H1 (cell line): ENCODE results near the gene PRSS8. TPM values are rescaled to one million over a fixed set of nuclear protein-coding genes. Genes with fewer than 3 reads are reported as not detected.

ENCODE experiments used
- CTCF ChIA-PET: fragments of 300-600 bp; sonication (Branson Sonifier 250); formaldehyde crosslinking; loops from one replicate; lab custom pipeline; 2021; ENCODE audit not compliant: partially characterized antibody; lab: Charles Lee
- POLR2A ChIA-PET: fragments of 300-600 bp; sonication (Branson Sonifier 250); formaldehyde crosslinking; loops from one replicate; lab custom pipeline; 2021; ENCODE audit warnings: inconsistent platforms; ENCODE audit not compliant: partially characterized antibody; lab: Charles Lee
- DNase-seq, 2 experiments: peaks; one replicate each; pipeline versions ENCODE4 v3.0.0 to v3.0.0-alpha.2; 2010 to 2022; ENCODE audit warnings: low spot score in 2 of 2, low read depth in 1 of 2, mixed read lengths in 1 of 2
- FAIRE-seq: peaks from 2 replicates; lab custom pipeline; 2011; peaks lifted over from hg19 to GRCh38; lab: Jason Lieb, UNC
- H2AFZ ChIP-seq: 2 replicates; pipeline ENCODE4 v1.8.1; 2012; ENCODE audit warnings: low read length, inconsistent platforms
- H2AK5ac ChIP-seq: 2 replicates; pipeline ENCODE4 v1.6.1; 2013; ENCODE audit warnings: low read depth, low read length
- H2BK120ac ChIP-seq: replicated peaks from 2 replicates; pipeline ENCODE3; 2013; ENCODE audit warnings: low read depth, low read length, inconsistent platforms
- H2BK12ac ChIP-seq: 2 replicates; pipeline ENCODE4 v1.6.1; 2013; ENCODE audit warnings: low read depth, low read length
- H2BK15ac ChIP-seq: 2 replicates; pipeline ENCODE4 v1.6.1; 2013; ENCODE audit warnings: low read length
- H2BK20ac ChIP-seq: 2 replicates; pipeline ENCODE4 v1.6.1; 2013; ENCODE audit warnings: low read length
- H2BK5ac ChIP-seq: 2 replicates; pipeline ENCODE4 v1.6.1; 2013; ENCODE audit warnings: low read depth, low read length
- H3K14ac ChIP-seq: 2 replicates; pipeline ENCODE4 v1.6.1; 2013; ENCODE audit warnings: inconsistent platforms; ENCODE audit not compliant: insufficient read length
- H3K18ac ChIP-seq: 2 replicates; pipeline ENCODE4 v1.6.1; 2013; ENCODE audit warnings: low read length; ENCODE audit errors: extremely low read depth
- H3K23ac ChIP-seq: 2 replicates; pipeline ENCODE4 v1.6.1; 2013; ENCODE audit warnings: inconsistent platforms; ENCODE audit not compliant: insufficient read length
- H3K23me2 ChIP-seq: 2 replicates; pipeline ENCODE4 v1.6.1; 2013; ENCODE audit warnings: low read depth, low read length
- H3K27ac ChIP-seq: 2 replicates; pipeline ENCODE4 v1.6.1; 2011; ENCODE audit warnings: low read depth, low read length, inconsistent platforms
- H3K27me3 ChIP-seq, 4 experiments: replicated peaks in 1 of 4; 1 replicate in 1 of 4; 2 replicates in 3 of 4; pipeline versions ENCODE4 v1.6.1 to v1.8.1; 2011 to 2013; ENCODE audit warnings: low read length in 3 of 4, mild to moderate bottlenecking in 3 of 4, inconsistent platforms in 2 of 4, mixed read lengths in 2 of 4, moderate library complexity in 1 of 4; ENCODE audit not compliant: control insufficient read depth in 3 of 4, insufficient read depth in 3 of 4; ENCODE audit errors: extremely low read depth in 1 of 4
- H3K36me3 ChIP-seq, 4 experiments: 2 replicates each; pipeline versions ENCODE4 v1.6.1 to v1.8.1; 2011 to 2013; ENCODE audit warnings: mild to moderate bottlenecking in 4 of 4, low read length in 3 of 4, moderate library complexity in 2 of 4, control low read depth in 1 of 4, inconsistent platforms in 1 of 4; ENCODE audit not compliant: insufficient read depth in 4 of 4, control insufficient read depth in 2 of 4
- H3K4ac ChIP-seq: replicated peaks from 2 replicates; pipeline ENCODE3; 2013; ENCODE audit warnings: low read length, low read depth, mixed read lengths, inconsistent platforms; ENCODE audit not compliant: insufficient read length
- H3K4me1 ChIP-seq, 4 experiments: replicated peaks in 1 of 4; 1 replicate in 1 of 4; 2 replicates in 3 of 4; pipeline versions ENCODE4 v1.6.1 to v1.8.1; 2011 to 2013; ENCODE audit warnings: low read length in 3 of 4, inconsistent platforms in 2 of 4, mixed read lengths in 1 of 4; ENCODE audit not compliant: insufficient read depth in 4 of 4, control insufficient read depth in 3 of 4
- H3K4me2 ChIP-seq, 2 experiments: 2 replicates each; pipeline versions ENCODE4 v1.6.1 to v1.8.1; 2011 to 2013; ENCODE audit warnings: low read depth in 2 of 2, low read length in 2 of 2, control low read depth in 1 of 2, inconsistent platforms in 1 of 2, mild to moderate bottlenecking in 1 of 2; ENCODE audit not compliant: insufficient read depth in 1 of 2
- H3K4me3 ChIP-seq, 4 experiments: fragments of 200-600, 300-600 bp in 1 of 4; sonication (generic), shearing (Covaris generic), sonication (Bioruptor Twin) in 1 of 4; 2 replicates each; pipeline versions ENCODE4 v1.5.1 to v1.8.1; 2011 to 2016; ENCODE audit warnings: low read length in 4 of 4, low read depth in 3 of 4, control low read depth in 2 of 4, inconsistent platforms in 2 of 4, mild to moderate bottlenecking in 2 of 4, mixed read lengths in 1 of 4, moderate library complexity in 1 of 4; ENCODE audit not compliant: insufficient read depth in 2 of 4; ENCODE audit errors: extremely low read depth in 1 of 4
- H3K56ac ChIP-seq: replicated peaks from 2 replicates; pipeline ENCODE3; 2013; ENCODE audit warnings: low read depth, mild to moderate bottlenecking, mixed read lengths, low read length, inconsistent platforms; ENCODE audit not compliant: insufficient read length
- H3K79me1 ChIP-seq: 2 replicates; pipeline ENCODE4 v1.6.1; 2013; ENCODE audit warnings: low read depth, low read length, control low read depth
- H3K79me2 ChIP-seq, 2 experiments: 2 replicates each; pipeline versions ENCODE4 v1.6.1 to v1.8.1; 2012 to 2013; ENCODE audit warnings: low read length in 2 of 2, mild to moderate bottlenecking in 2 of 2, inconsistent platforms in 1 of 2; ENCODE audit not compliant: insufficient read depth in 2 of 2, control insufficient read depth in 1 of 2
- H3K9ac ChIP-seq, 4 experiments: replicated peaks in 1 of 4; 1 replicate in 1 of 4; 2 replicates in 3 of 4; pipeline versions ENCODE4 v1.6.1 to v1.8.1; 2011 to 2013; ENCODE audit warnings: low read depth in 3 of 4, low read length in 3 of 4, control low read depth in 2 of 4, mild to moderate bottlenecking in 2 of 4, moderate library complexity in 2 of 4, inconsistent platforms in 1 of 4; ENCODE audit errors: extremely low read depth in 1 of 4
- H3K9me3 ChIP-seq, 2 experiments: 2 replicates each; pipeline versions ENCODE4 v1.6.1 to v1.8.1; 2012 to 2013; ENCODE audit warnings: mild to moderate bottlenecking in 2 of 2, moderate library complexity in 2 of 2, control low read depth in 1 of 2, inconsistent platforms in 1 of 2, low read depth in 1 of 2, low read length in 1 of 2, mixed read lengths in 1 of 2; ENCODE audit not compliant: insufficient read depth in 2 of 2
- H4K20me1 ChIP-seq, 2 experiments: replicated peaks in 1 of 2; 2 replicates each; pipeline versions ENCODE3 to v1.8.1; 2011 to 2013; ENCODE audit warnings: inconsistent platforms in 2 of 2, low read length in 2 of 2, mild to moderate bottlenecking in 1 of 2; ENCODE audit not compliant: insufficient read depth in 2 of 2, control insufficient read depth in 1 of 2
- H4K5ac ChIP-seq: 2 replicates; pipeline ENCODE4 v1.6.1; 2013; ENCODE audit warnings: low read length, low read depth, mixed read lengths, inconsistent platforms; ENCODE audit not compliant: insufficient read length
- H4K8ac ChIP-seq: 2 replicates; pipeline ENCODE4 v1.8.0; 2013; ENCODE audit warnings: mild to moderate bottlenecking, moderate library complexity, low read length, inconsistent platforms; ENCODE audit not compliant: insufficient read depth; ENCODE audit errors: extremely low read depth
- H4K91ac ChIP-seq: replicated peaks from 2 replicates; pipeline ENCODE3; 2013; ENCODE audit warnings: low read length, mixed read lengths, inconsistent platforms; ENCODE audit not compliant: insufficient read length
- JUND ChIP-seq: IDR thresholded peaks from 2 replicates; pipeline ENCODE4 v1.6.1; 2011; ENCODE audit warnings: mild to moderate bottlenecking, improper control_type of control experiment, low read length
- KDM5A ChIP-seq: fragments of 200-600 bp; IDR thresholded peaks from 2 replicates; pipeline ENCODE4 v1.7.1; 2012; ENCODE audit warnings: mild to moderate bottlenecking, low read length, inconsistent platforms, mixed read lengths
- NANOG ChIP-seq: IDR thresholded peaks from 2 replicates; pipeline ENCODE4 v1.6.1; 2011; ENCODE audit warnings: low read length, low read depth, mild to moderate bottlenecking, inconsistent platforms; ENCODE audit not compliant: insufficient read depth, poor library complexity, severe bottlenecking
- TBP ChIP-seq: IDR thresholded peaks from 2 replicates; pipeline ENCODE4 v1.6.1; 2011; ENCODE audit warnings: low read depth, low read length, improper control_type of control experiment
- WGBS, 2 experiments: shearing (Covaris generic) in 1 of 2; methylation state at CpG; one replicate each; pipeline versions ENCODE4 v1.1.6 to v1.1.7; 2013 to 2015; ENCODE audit warnings: low lambda C conversion rate in 2 of 2, mixed read lengths in 2 of 2, inconsistent platforms in 1 of 2, low coverage in 1 of 2, missing lambda C conversion rate in 1 of 2; ENCODE audit not compliant: insufficient replicate concordance in 2 of 2, insufficient coverage in 1 of 2, insufficient read length in 1 of 2; ENCODE audit errors: extremely low coverage in 1 of 2, missing lambda C conversion rate in 1 of 2; 5-methylcytosine and 5-hydroxymethylcytosine counted together
- polyA plus RNA-seq, 7 experiments: library from polyadenylated mRNA; depleted of rRNA in 3 of 7; stranded (reverse) in 5 of 7; unstranded in 2 of 7; fragments of >200 nt in 5 of 7; fragments of 200-250 nt in 2 of 7; gene quantifications; 1 replicate in 5 of 7; 2 replicates in 1 of 7; 4 replicates in 1 of 7; pipeline versions ENCODE4 v1.2.1 to v1.2.3, GENCODE V29; 2011 to 2013; ENCODE audit warnings: missing spikeins in 2 of 7, mixed read lengths in 2 of 7
- total RNA-seq: library from RNA; stranded (reverse); fragmentation: NEBNext Ultra II Directional; extraction: Animal tissue kit (Norgen Biotek cat#: 25700); gene quantifications from 2 replicates; pipeline ENCODE4 v1.2.1, GENCODE V29; 2021

The PRSS8 gene
- total and polyA plus RNA-seq, 2 of the 8 experiments (the other 6 are each of a cell fraction or from before 2014, with no cell fraction given), result 87.7 to 273 TPM

DNA sequence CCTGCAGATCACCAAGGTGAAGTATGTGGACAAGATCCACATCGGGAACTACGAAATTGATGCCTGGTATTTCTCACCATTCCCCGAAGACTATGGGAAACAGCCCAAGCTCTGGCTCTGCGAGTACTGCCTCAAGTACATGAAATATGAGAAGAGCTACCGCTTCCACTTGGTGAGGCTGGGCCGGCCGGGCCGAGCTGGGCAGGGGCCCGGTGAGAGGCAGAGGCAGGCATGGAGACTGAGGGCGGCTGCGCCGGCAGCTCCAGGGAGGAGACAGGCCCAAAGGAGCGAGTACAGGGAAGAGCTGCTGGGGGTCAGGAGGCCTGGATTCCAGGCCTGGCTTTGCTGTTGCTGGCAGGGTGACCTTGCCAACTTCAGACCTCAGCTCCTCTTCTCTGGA lies 8.3 kb downstream of the PRSS8 start:
- peaks cover 11 to 20% (median 18%) of the 10 kb centered on the region in 4 experiments for H3K36me3 ChIP-seq

More for the DNA sequence above, 8.3 kb downstream of the PRSS8 start:
- Histone ChIP-seq H2BK20ac (no peak overlapping the region), H3K4ac (no peak overlapping the region), H3K4me3 (no peak overlapping the region), H2BK120ac (no peak overlapping the region), H2BK12ac (no peak overlapping the region), H3K79me2 (no peaks in the 10 kb centered on the region), H3K79me1 (no peaks in the 10 kb centered on the region; the same call in 1 of the 2 replicates), H4K8ac (peak overlapping the region; percentile 42; the same call in 1 of the 2 replicates), H3K4me2 (no peak overlapping the region), H3K9me3 (no peaks in the 10 kb centered on the region), H3K27ac (no peak overlapping the region), H2BK5ac (no peak overlapping the region), H4K20me1 (no peaks in the 10 kb centered on the region), H3K23ac (no peak overlapping the region), H3K9ac (no peak overlapping the region), H2BK15ac (no peak overlapping the region), H3K14ac (no peak overlapping the region), H4K5ac (no peak overlapping the region), H3K27me3 (no peaks in the 10 kb centered on the region), H3K18ac (no peak overlapping the region), H3K23me2 (no peaks in the 10 kb centered on the region), H4K91ac (no peak overlapping the region), H3K56ac (no peak overlapping the region), H3K4me1 (peaks cover 0 to 20% (median 15%) of the 10 kb centered on the region in 4 experiments; a peak in 6 of 7 replicates), H2AK5ac (no peak overlapping the region), H2AFZ (no peak overlapping the region)
- ChIA-PET CTCF (interaction anchor here (0.9 to 2.1 kb wide), 7 partner anchors 8 to 141 kb away, joined by 3 to 6 read pairs (median 3); partner anchors contain the start of gene PRSS8), POLR2A (interaction anchor here (0.7 to 34.9 kb wide), 6 partner anchors 6 to 57 kb away, joined by 3 to 713 read pairs (median 4); partner anchors contain the start of genes BCKDK, FUS, KAT8 and PRSS36)
- DNase-seq (no peak), FAIRE-seq (no peak)
- no peak for TF ChIP-seq JUND
- TF ChIP-seq KDM5A, result no peak
- no peak for TF ChIP-seq TBP
- TF ChIP-seq NANOG, result no peak
- 88% methylated on average over 13 of the region's 13 CpGs; no CpG with 5 or more reads in 1 of the 2 experiments for WGBS, 2 experiments
